Liver (tissue), 3 donors: ENCODE data around the gene FKBP15.

Experiments used
- ATF3 ChIP-seq: IDR thresholded peaks from 2 replicates; pipeline ENCODE4 v1.6.1; 2016; ENCODE audit warnings: antibody characterized with exemption
- GABPA ChIP-seq, 2 donors: IDR thresholded peaks in 1 of 2; conservative IDR thresholded peaks in 1 of 2; 2 replicates each; pipeline ENCODE4 v1.6.1; 2016; ENCODE audit warnings: antibody characterized with exemption in 2 of 2, mild to moderate bottlenecking in 1 of 2, moderate library complexity in 1 of 2
- JUND ChIP-seq, 2 donors: IDR thresholded peaks; 2 replicates each; pipeline ENCODE4 v1.6.1; 2016; ENCODE audit warnings: antibody characterized with exemption in 2 of 2
- MAX ChIP-seq: IDR thresholded peaks from 2 replicates; pipeline ENCODE4 v1.6.1; 2016; ENCODE audit warnings: antibody characterized with exemption
- RAD21 ChIP-seq, 2 donors: IDR thresholded peaks; 2 replicates each; pipeline ENCODE4 v1.6.1; 2016; ENCODE audit warnings: antibody characterized with exemption in 2 of 2, mild to moderate bottlenecking in 2 of 2
- SP1 ChIP-seq: IDR thresholded peaks from 2 replicates; pipeline ENCODE4 v1.6.1; 2018; ENCODE audit warnings: antibody characterized with exemption, mild to moderate bottlenecking
- TAF1 ChIP-seq: conservative IDR thresholded peaks from 2 replicates; pipeline ENCODE4 v1.6.1; 2016; ENCODE audit warnings: antibody characterized with exemption, mild to moderate bottlenecking
- YY1 ChIP-seq: IDR thresholded peaks from 2 replicates; pipeline ENCODE4 v1.6.1; 2016; ENCODE audit warnings: antibody characterized with exemption, mild to moderate bottlenecking
- TF ChIP-seq, protein P1 (sequence below): IDR thresholded peaks from 2 replicates; pipeline ENCODE4 v1.6.1; 2016; ENCODE audit warnings: antibody characterized with exemption, mild to moderate bottlenecking
- TF ChIP-seq, protein P2 (sequence below): fragments of 150-350 bp; IDR thresholded peaks from 2 replicates; pipeline ENCODE4 v1.5.1; 2017; ENCODE audit warnings: improper control_type of control experiment, low read depth, low read length; ENCODE audit not compliant: missing input control
- TF ChIP-seq, protein P3 (sequence below): IDR thresholded peaks from 2 replicates; pipeline ENCODE4 v1.6.1; 2016; ENCODE audit warnings: antibody characterized with exemption
- donor health status: healthy.
- donor health status: healthy.

- TF ChIP-seq, protein P1, sequence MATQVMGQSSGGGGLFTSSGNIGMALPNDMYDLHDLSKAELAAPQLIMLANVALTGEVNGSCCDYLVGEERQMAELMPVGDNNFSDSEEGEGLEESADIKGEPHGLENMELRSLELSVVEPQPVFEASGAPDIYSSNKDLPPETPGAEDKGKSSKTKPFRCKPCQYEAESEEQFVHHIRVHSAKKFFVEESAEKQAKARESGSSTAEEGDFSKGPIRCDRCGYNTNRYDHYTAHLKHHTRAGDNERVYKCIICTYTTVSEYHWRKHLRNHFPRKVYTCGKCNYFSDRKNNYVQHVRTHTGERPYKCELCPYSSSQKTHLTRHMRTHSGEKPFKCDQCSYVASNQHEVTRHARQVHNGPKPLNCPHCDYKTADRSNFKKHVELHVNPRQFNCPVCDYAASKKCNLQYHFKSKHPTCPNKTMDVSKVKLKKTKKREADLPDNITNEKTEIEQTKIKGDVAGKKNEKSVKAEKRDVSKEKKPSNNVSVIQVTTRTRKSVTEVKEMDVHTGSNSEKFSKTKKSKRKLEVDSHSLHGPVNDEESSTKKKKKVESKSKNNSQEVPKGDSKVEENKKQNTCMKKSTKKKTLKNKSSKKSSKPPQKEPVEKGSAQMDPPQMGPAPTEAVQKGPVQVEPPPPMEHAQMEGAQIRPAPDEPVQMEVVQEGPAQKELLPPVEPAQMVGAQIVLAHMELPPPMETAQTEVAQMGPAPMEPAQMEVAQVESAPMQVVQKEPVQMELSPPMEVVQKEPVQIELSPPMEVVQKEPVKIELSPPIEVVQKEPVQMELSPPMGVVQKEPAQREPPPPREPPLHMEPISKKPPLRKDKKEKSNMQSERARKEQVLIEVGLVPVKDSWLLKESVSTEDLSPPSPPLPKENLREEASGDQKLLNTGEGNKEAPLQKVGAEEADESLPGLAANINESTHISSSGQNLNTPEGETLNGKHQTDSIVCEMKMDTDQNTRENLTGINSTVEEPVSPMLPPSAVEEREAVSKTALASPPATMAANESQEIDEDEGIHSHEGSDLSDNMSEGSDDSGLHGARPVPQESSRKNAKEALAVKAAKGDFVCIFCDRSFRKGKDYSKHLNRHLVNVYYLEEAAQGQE = no peak
- TF ChIP-seq, protein P2, sequence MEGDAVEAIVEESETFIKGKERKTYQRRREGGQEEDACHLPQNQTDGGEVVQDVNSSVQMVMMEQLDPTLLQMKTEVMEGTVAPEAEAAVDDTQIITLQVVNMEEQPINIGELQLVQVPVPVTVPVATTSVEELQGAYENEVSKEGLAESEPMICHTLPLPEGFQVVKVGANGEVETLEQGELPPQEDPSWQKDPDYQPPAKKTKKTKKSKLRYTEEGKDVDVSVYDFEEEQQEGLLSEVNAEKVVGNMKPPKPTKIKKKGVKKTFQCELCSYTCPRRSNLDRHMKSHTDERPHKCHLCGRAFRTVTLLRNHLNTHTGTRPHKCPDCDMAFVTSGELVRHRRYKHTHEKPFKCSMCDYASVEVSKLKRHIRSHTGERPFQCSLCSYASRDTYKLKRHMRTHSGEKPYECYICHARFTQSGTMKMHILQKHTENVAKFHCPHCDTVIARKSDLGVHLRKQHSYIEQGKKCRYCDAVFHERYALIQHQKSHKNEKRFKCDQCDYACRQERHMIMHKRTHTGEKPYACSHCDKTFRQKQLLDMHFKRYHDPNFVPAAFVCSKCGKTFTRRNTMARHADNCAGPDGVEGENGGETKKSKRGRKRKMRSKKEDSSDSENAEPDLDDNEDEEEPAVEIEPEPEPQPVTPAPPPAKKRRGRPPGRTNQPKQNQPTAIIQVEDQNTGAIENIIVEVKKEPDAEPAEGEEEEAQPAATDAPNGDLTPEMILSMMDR = no peak
- no peak for TF ChIP-seq RAD21 (IDR thresholded peaks at IDR 0.05)
- no peak for TF ChIP-seq JUND (IDR thresholded peaks at IDR 0.05)
- no peak for TF ChIP-seq GABPA (IDR thresholded peaks at IDR 0.05 in 1 of 2, conservative IDR thresholded peaks at IDR 0.05 in 1 of 2)
- TF ChIP-seq, protein P3, sequence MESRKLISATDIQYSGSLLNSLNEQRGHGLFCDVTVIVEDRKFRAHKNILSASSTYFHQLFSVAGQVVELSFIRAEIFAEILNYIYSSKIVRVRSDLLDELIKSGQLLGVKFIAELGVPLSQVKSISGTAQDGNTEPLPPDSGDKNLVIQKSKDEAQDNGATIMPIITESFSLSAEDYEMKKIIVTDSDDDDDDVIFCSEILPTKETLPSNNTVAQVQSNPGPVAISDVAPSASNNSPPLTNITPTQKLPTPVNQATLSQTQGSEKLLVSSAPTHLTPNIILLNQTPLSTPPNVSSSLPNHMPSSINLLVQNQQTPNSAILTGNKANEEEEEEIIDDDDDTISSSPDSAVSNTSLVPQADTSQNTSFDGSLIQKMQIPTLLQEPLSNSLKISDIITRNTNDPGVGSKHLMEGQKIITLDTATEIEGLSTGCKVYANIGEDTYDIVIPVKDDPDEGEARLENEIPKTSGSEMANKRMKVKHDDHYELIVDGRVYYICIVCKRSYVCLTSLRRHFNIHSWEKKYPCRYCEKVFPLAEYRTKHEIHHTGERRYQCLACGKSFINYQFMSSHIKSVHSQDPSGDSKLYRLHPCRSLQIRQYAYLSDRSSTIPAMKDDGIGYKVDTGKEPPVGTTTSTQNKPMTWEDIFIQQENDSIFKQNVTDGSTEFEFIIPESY = no peak
- no peak for TF ChIP-seq TAF1
- no peak for TF ChIP-seq ATF3
- TF ChIP-seq SP1 = no peak
- TF ChIP-seq MAX = no peak
- no peak for TF ChIP-seq YY1
These were observed 15.6 kb downstream of the FKBP15 start for GRCh38 chr9:113205432-113205831.
